ENCODE results near the gene CYP4V2. TPM values are rescaled to one million over a fixed set of nuclear protein-coding genes. Genes with fewer than 3 reads are reported as not detected.

CYP4V2 gene
- total RNA-seq, 1 donor from 2014 or later: 4.5 TPM

DNA sequence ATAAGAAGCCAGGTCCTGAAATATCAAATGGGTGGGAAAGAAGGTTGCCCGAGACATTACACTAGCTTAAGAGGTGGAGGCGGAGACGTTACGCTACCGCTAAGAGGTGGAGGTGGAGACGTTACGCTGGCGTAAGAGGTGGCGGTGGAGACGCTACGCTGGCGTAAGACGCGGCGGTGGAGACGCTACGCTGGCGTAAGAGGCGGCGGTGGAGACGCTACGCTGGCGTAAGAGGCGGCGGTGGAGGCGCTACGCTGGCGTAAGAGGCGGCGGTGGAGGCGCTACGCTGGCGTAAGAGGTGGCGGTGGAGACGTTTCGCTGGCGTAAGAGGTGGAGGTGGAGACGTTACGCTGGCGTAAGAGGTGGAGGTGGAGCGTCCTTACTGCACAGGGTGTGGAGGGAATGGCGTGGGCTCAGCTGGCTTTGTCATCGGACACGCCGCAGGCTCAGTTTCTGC lies 12.8 kb downstream of the CYP4V2 start:
- no peaks in the 10 kb centered on the region for H3K27me3 Mint-ChIP-seq (ENCODE audit: low read depth)
- peaks cover 4% of the 10 kb centered on the region for H3K36me3 Mint-ChIP-seq
- no peak overlapping the region for H3K4me3 Mint-ChIP-seq
- peak overlapping the region; percentile 22 for H3K27ac Mint-ChIP-seq
- DNase-seq (ENCODE audit: low spot score in 2 of 2, unreplicated experiment in 2 of 2): no peak
- TF ChIP-seq CTCF (IDR thresholded peaks at IDR 0.05; ENCODE audit: unreplicated experiment): no peak
- H3K9me3 Mint-ChIP-seq: peaks cover 6% of the 10 kb centered on the region
- H3K4me1 Mint-ChIP-seq: peaks cover 12% of the 10 kb centered on the region

DNA sequence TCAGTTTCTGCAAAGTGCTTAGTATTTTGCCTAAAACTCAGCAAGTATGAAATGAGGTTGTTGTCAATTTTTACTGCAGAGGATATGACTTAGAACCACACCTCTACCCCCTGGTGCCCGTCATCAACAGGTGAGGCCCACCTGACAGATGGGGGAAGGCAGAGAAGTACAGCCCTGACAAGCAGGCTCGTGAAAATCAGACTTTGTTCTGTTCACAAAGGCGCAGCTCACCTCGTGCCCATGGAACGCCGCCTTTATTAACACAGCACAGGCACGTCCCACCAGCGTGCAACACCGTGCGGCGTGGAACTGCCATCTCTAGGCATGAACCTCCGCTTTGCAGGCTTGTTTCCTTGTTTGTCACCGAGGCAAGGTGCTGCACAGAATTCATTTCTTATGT lies 13.3 kb downstream of the CYP4V2 start:
- H3K4me1 Mint-ChIP-seq: peaks cover 12% of the 10 kb centered on the region
- no peak for TF ChIP-seq CTCF (IDR thresholded peaks at IDR 0.05; ENCODE audit: unreplicated experiment)
- DNase-seq (ENCODE audit: low spot score in 2 of 2, unreplicated experiment in 2 of 2): no peak
- H3K27ac Mint-ChIP-seq: no peak overlapping the region
- peaks cover 10% of the 10 kb centered on the region for H3K9me3 Mint-ChIP-seq
- H3K36me3 Mint-ChIP-seq: peaks cover 7% of the 10 kb centered on the region
- no peak overlapping the region for H3K4me3 Mint-ChIP-seq
- H3K27me3 Mint-ChIP-seq (ENCODE audit: low read depth): no peaks in the 10 kb centered on the region

GRCh38 chr4:186205156-186205555 lies 13.8 kb downstream of the CYP4V2 start:
- H3K27ac Mint-ChIP-seq: no peak overlapping the region

DNA sequence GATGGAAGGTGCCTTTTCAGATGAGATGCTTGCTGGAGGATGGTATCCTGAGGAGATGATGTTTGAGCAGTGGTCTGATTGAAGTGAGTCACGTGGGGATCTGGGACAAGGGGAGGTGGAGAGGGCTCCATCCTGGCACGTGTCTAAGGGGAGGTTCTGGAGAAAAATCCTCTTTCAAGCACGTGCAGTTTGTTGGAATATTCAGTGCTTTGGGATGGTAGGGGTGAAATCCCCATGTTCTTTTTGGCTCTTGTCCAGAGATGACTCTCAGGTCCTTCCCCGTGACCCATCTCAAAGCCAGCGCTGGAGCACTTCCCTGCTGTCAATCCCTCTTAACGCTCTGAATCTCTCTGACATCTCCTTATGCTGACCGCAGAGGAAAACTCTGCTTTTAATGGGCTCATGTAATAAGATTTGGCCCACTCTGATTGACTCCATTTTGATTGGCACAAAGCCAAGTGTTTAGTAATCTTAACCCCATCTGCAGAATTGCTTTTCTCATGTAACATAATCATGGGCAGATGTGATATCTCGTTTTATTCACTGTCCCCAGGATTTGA lies 25.2 kb downstream of the CYP4V2 start:
- no peak overlapping the region for H3K27ac Mint-ChIP-seq
- H3K4me3 Mint-ChIP-seq: no peak overlapping the region
- no peak for TF ChIP-seq CTCF (IDR thresholded peaks at IDR 0.05; ENCODE audit: unreplicated experiment)
- peaks cover 17% of the 10 kb centered on the region for H3K4me1 Mint-ChIP-seq
- no peak for DNase-seq (ENCODE audit: low spot score in 2 of 2, unreplicated experiment in 2 of 2)
- peaks cover 6% of the 10 kb centered on the region for H3K9me3 Mint-ChIP-seq
- H3K36me3 Mint-ChIP-seq: no peaks in the 10 kb centered on the region
- H3K27me3 Mint-ChIP-seq (ENCODE audit: low read depth): peaks cover 26% of the 10 kb centered on the region

More at GRCh38 chr4:186205156-186205555, 13.8 kb downstream of the CYP4V2 start:
- Mint-ChIP-seq H3K4me3 (no peak overlapping the region), H3K27me3 (ENCODE audit: low read depth) (no peaks in the 10 kb centered on the region), H3K9me3 (peaks cover 13% of the 10 kb centered on the region), H3K36me3 (peaks cover 7% of the 10 kb centered on the region), H3K4me1 (peaks cover 12% of the 10 kb centered on the region)
- no peak for TF ChIP-seq CTCF (IDR thresholded peaks at IDR 0.05; ENCODE audit: unreplicated experiment)
- DNase-seq (ENCODE audit: low spot score in 2 of 2, unreplicated experiment in 2 of 2): no peak

- Mint-ChIP-seq H3K9me3 (peaks cover 18% of the 10 kb centered on the region), H3K4me3 (no peak overlapping the region), H3K36me3 (no peaks in the 10 kb centered on the region), H3K27me3 (ENCODE audit: low read depth) (peaks cover 22% of the 10 kb centered on the region), H3K27ac (no peak overlapping the region), H3K4me1 (peaks cover 17% of the 10 kb centered on the region)
- no peak for DNase-seq (ENCODE audit: low spot score in 2 of 2, unreplicated experiment in 2 of 2)
- no peak for TF ChIP-seq CTCF (IDR thresholded peaks at IDR 0.05; ENCODE audit: unreplicated experiment)
These were observed 26.4 kb downstream of the CYP4V2 start for GRCh38 chr4:186217733-186218293.

Measured in mesothelial cell of epicardium (in vitro differentiated cells).